Caco-2 (cell line): ENCODE results near the gene SPTB. TPM values are rescaled to one million over a fixed set of nuclear protein-coding genes. Genes with fewer than 3 reads are reported as not detected.
"Not testable (repeated sequence)": the region's sequence is repeated elsewhere in the genome, so short reads cannot be mapped to it uniquely, and the experiment has no call there.

Source experiments
- BruUV-seq: library from RNA; stranded (reverse); fragments of 400-500 nt; replicated peaks from 2 replicates; lab custom pipeline; 2021; lab: Mats Ljungman, UMichigan
- CTCF ChIA-PET: fragments of 300-600 bp; sonication (Branson Sonifier 250); formaldehyde crosslinking; loops from one replicate; lab custom pipeline; 2022; ENCODE audit warnings: antibody characterized with exemption; lab: Charles Lee
- POLR2A ChIA-PET: fragments of 300-600 bp; sonication (Branson Sonifier 250); formaldehyde crosslinking; loops from one replicate; lab custom pipeline; 2022; ENCODE audit warnings: antibody characterized with exemption; lab: Charles Lee
- DNase-seq, 2 experiments: peaks; one replicate each; pipeline versions ENCODE4 v3.0.0 to v3.0.0-alpha.2; 2020 to 2022
- H3K27me3 ChIP-seq: replicated peaks from 2 replicates; pipeline ENCODE4 v1.6.0; 2011; ENCODE audit warnings: low read length; ENCODE audit not compliant: control insufficient read depth, insufficient read depth
- H3K36me3 ChIP-seq: 2 replicates; pipeline ENCODE4 v1.5.1; 2011; ENCODE audit warnings: low read length; ENCODE audit not compliant: control insufficient read depth, insufficient read depth
- H3K4me1 ChIP-seq: fragments of 250-450 bp; sonication (Bioruptor Pico); 2 replicates; pipeline ENCODE4 v1.5.1; 2020; ENCODE audit warnings: mild to moderate bottlenecking
- H3K4me3 ChIP-seq: 2 replicates; pipeline ENCODE4 v1.5.1; 2011; ENCODE audit warnings: low read depth, mild to moderate bottlenecking, control low read depth, low read length
- H3K9me3 ChIP-seq: fragments of 250-450 bp; sonication (Bioruptor Pico); 2 replicates; pipeline ENCODE4 v1.5.1; 2020; ENCODE audit warnings: mild to moderate bottlenecking, moderate library complexity
- H3K27ac Mint-ChIP-seq: one replicate; pipeline ENCODE4 v1.8.0; 2022; ENCODE audit warnings: mixed read lengths; ENCODE audit not compliant: unreplicated experiment
- H3K27me3 Mint-ChIP-seq: one replicate; pipeline ENCODE4 v1.8.0; 2022; ENCODE audit warnings: mixed read lengths; ENCODE audit not compliant: insufficient read depth, unreplicated experiment
- H3K36me3 Mint-ChIP-seq: one replicate; pipeline ENCODE4 v1.8.0; 2022; ENCODE audit warnings: mild to moderate bottlenecking, mixed read lengths; ENCODE audit not compliant: insufficient read depth, unreplicated experiment
- H3K4me1 Mint-ChIP-seq: one replicate; pipeline ENCODE4 v1.8.0; 2022; ENCODE audit warnings: low read depth, mixed read lengths; ENCODE audit not compliant: unreplicated experiment
- H3K4me3 Mint-ChIP-seq: one replicate; pipeline ENCODE4 v1.8.0; 2022; ENCODE audit warnings: mild to moderate bottlenecking, moderate library complexity, mixed read lengths; ENCODE audit not compliant: unreplicated experiment
- H3K9me3 Mint-ChIP-seq: one replicate; pipeline ENCODE4 v1.8.0; 2022; ENCODE audit warnings: mixed read lengths; ENCODE audit not compliant: unreplicated experiment
- intact Hi-C: fragments of 100-400 bp; cut with micrococcal nuclease; formaldehyde crosslinking; loops from one replicate; pipeline ENCODE4 v1.10.0; 2022; ENCODE audit not compliant: unreplicated experiment
- total RNA-seq: library from RNA; stranded (reverse); gene quantifications from 2 replicates; pipeline ENCODE4 v1.2.3, GENCODE V29; 2022
- TF ChIP-seq, protein P1 (sequence below), 2 experiments: fragments of 200-600 bp in 1 of 2; IDR thresholded peaks; 1 replicate in 1 of 2; 2 replicates in 1 of 2; pipeline versions ENCODE4 v1.5.1 to v1.8.0; 2011 to 2022; ENCODE audit warnings: antibody characterized with exemption in 1 of 2, control low read depth in 1 of 2, inconsistent platforms in 1 of 2, low read depth in 1 of 2, low read length in 1 of 2, mild to moderate bottlenecking in 1 of 2, moderate library complexity in 1 of 2; ENCODE audit not compliant: insufficient read depth in 1 of 2, severe bottlenecking in 1 of 2, unreplicated experiment in 1 of 2

SPTB gene
- total RNA-seq, 1 experiment from 2014 or later: 1.7 TPM

DNA sequence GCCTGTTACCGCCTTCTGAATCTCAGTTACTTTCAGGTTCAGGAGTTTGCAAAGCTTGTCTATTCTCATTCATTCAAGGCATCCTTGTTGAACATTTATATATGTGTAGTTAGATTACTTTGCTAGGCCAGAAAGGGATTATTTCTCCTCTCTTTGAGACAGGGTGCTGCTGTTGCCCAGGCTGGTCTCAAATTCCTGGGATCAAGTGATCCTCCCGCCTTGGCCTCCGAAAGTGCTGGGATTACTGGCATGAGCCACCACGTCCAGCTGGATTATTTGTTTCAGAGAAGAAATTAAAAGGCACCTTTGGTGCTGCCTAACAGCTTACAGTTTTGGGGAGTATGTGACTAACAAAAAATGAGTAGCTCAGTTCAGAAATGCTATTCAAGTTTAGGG, 35.3 kb upstream of the SPTB start:
- intact Hi-C loops: loop anchor here (2.0 kb wide), 1 partner anchor 72 kb away; the partner anchor contains the start of gene FNTB
- H3K27ac Mint-ChIP-seq: peak overlapping the region; percentile 91
- peaks cover 18% of the 10 kb centered on the region for H3K4me1 Mint-ChIP-seq
- peaks cover 17% of the 10 kb centered on the region for H3K36me3 Mint-ChIP-seq
- BruUV-seq: TSS peak; percentile 61
- no peaks in the 10 kb centered on the region for H3K9me3 Mint-ChIP-seq
- H3K27me3 Mint-ChIP-seq: no peaks in the 10 kb centered on the region
- CTCF ChIA-PET: interaction anchor here (0.6 kb wide), 1 partner anchor 122 kb away, joined by 3 read pairs; no protein-coding TSS in a partner anchor
- TF ChIP-seq, protein P1, sequence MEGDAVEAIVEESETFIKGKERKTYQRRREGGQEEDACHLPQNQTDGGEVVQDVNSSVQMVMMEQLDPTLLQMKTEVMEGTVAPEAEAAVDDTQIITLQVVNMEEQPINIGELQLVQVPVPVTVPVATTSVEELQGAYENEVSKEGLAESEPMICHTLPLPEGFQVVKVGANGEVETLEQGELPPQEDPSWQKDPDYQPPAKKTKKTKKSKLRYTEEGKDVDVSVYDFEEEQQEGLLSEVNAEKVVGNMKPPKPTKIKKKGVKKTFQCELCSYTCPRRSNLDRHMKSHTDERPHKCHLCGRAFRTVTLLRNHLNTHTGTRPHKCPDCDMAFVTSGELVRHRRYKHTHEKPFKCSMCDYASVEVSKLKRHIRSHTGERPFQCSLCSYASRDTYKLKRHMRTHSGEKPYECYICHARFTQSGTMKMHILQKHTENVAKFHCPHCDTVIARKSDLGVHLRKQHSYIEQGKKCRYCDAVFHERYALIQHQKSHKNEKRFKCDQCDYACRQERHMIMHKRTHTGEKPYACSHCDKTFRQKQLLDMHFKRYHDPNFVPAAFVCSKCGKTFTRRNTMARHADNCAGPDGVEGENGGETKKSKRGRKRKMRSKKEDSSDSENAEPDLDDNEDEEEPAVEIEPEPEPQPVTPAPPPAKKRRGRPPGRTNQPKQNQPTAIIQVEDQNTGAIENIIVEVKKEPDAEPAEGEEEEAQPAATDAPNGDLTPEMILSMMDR (IDR thresholded peaks at IDR 0.05; ENCODE audit: insufficient read depth in 1 of 2, low read depth in 1 of 2, low read length in 1 of 2, severe bottlenecking in 1 of 2, unreplicated experiment in 1 of 2): no peak
- Histone ChIP-seq H3K36me3 (no peaks in the 10 kb centered on the region), H3K27me3 (no peaks in the 10 kb centered on the region), H3K4me3 (peak overlapping the region; percentile 98), H3K4me1 (peaks cover 7% of the 10 kb centered on the region), H3K9me3 (no peaks in the 10 kb centered on the region)
- no peak for DNase-seq
- POLR2A ChIA-PET: interaction anchor here (0.5 to 0.9 kb wide), 4 partner anchors 8 to 522 kb away, joined by 3 to 6 read pairs (median 4); no protein-coding TSS in a partner anchor
- peak overlapping the region; percentile 81 for H3K4me3 Mint-ChIP-seq

- H3K27ac Mint-ChIP-seq: peak within 1 kb of the TSS; percentile 91
- POLR2A ChIA-PET: interaction anchor here (0.5 to 0.9 kb wide), 4 partner anchors 9 to 521 kb away, joined by 3 to 6 read pairs (median 4); no protein-coding TSS in a partner anchor
- Histone ChIP-seq H3K9me3 (no peaks in the 10 kb centered on the region), H3K27me3 (no peaks in the 10 kb centered on the region), H3K36me3 (no peaks in the 10 kb centered on the region), H3K4me1 (peaks cover 7% of the 10 kb centered on the region), H3K4me3 (peak within 1 kb of the TSS; percentile 98)
- no TSS peak for BruUV-seq
- TF ChIP-seq, protein P1 (IDR thresholded peaks at IDR 0.05; ENCODE audit: insufficient read depth in 1 of 2, low read depth in 1 of 2, low read length in 1 of 2, severe bottlenecking in 1 of 2, unreplicated experiment in 1 of 2): no peak
- no peaks in the 10 kb centered on the region for H3K9me3 Mint-ChIP-seq
- CTCF ChIA-PET: interaction anchor here (0.6 kb wide), 1 partner anchor 123 kb away, joined by 3 read pairs; no protein-coding TSS in a partner anchor
- DNase-seq: peak; percentile 98 to 99
- peaks cover 12% of the 10 kb centered on the region for H3K4me1 Mint-ChIP-seq
- H3K4me3 Mint-ChIP-seq: peak within 1 kb of the TSS; percentile 81
- intact Hi-C loops: loop anchor here (2.0 kb wide), 1 partner anchor 72 kb away; the partner anchor contains the start of gene FNTB
- no peaks in the 10 kb centered on the region for H3K27me3 Mint-ChIP-seq
- H3K36me3 Mint-ChIP-seq: peaks cover 17% of the 10 kb centered on the region
Measured at GRCh38 chr14:64914237-64915028, 34.7 kb upstream of the SPTB start, which contains the start of gene CHURC1. Gene CHURC1 (plus strand): TSS chr14:64914455. CDS start chr14:64914496, 41 bp downstream.

GRCh38 chr14:64913477-64913876, 33.8 kb upstream of the SPTB start:
- Mint-ChIP-seq H3K4me1 (peaks cover 11% of the 10 kb centered on the region), H3K36me3 (peaks cover 16% of the 10 kb centered on the region), H3K4me3 (peak overlapping the region; percentile 81), H3K27ac (peak overlapping the region; percentile 91)
- POLR2A ChIA-PET, H3K27me3 Mint-ChIP-seq, CTCF ChIA-PET, H3K9me3 ChIP-seq, H3K9me3 Mint-ChIP-seq, H3K4me1 ChIP-seq, H3K27me3 ChIP-seq, intact Hi-C loops, BruUV-seq, H3K36me3 ChIP-seq, DNase-seq: not testable (repeated sequence)
- H3K4me3 ChIP-seq: peak overlapping the region; percentile 98
